ENCODE measurements around the gene TNFRSF4. TPM values are rescaled to one million over a fixed set of nuclear protein-coding genes. Genes with fewer than 3 reads are reported as not detected.

TNFRSF4 gene
- total RNA-seq, 1 donor from 2014 or later, result 0.19 TPM

DNA sequence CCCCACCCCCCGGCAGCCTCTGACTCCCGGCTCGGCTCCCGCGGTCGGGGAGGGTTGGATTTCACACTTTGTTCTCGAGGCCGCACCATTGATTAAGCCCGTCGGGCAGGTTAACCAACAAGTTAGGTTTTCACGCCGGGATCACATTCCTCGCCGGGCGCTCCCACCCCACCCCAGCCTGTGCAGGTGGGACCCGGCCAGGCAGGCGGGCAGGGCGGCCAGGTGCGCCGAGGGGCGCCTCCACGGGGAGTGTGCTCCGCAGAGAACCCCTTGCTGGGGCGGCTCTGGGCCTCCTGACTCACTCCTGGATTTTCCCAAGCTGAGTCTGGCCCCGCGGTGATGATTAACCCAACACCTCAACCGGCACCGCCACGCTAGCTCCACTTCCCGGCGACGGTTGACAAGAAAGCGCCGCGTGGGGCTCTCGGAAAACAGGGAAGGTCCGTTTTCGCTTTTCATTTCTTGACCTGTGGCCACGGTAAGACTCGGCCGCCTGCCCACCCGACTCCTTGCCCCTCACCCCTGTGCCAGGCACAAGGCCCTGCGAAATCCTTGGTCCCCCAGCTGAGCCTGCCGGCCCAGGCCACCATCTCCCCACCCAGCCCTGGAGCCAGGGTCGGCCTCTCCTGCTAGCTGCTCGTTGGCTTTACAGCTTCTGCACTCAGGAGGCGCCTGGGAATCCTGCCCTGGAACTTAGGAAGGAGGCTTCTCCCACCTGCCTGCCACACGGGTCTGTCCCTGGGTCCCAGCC lies 49.1 kb downstream of the TNFRSF4 start:
- Mint-ChIP-seq H3K4me3 (ENCODE audit: unreplicated experiment) (no peak overlapping the region), H3K27me3 (ENCODE audit: unreplicated experiment) (no peaks in the 10 kb centered on the region), H3K9me3 (ENCODE audit: unreplicated experiment) (no peaks in the 10 kb centered on the region), H3K36me3 (ENCODE audit: unreplicated experiment) (no peaks in the 10 kb centered on the region), H3K27ac (ENCODE audit: unreplicated experiment) (no peak overlapping the region), H3K4me1 (ENCODE audit: unreplicated experiment) (peaks cover 5% of the 10 kb centered on the region)
- DNase-seq (ENCODE audit: extremely low spot score, unreplicated experiment), result no peak
- TF ChIP-seq, protein P1, sequence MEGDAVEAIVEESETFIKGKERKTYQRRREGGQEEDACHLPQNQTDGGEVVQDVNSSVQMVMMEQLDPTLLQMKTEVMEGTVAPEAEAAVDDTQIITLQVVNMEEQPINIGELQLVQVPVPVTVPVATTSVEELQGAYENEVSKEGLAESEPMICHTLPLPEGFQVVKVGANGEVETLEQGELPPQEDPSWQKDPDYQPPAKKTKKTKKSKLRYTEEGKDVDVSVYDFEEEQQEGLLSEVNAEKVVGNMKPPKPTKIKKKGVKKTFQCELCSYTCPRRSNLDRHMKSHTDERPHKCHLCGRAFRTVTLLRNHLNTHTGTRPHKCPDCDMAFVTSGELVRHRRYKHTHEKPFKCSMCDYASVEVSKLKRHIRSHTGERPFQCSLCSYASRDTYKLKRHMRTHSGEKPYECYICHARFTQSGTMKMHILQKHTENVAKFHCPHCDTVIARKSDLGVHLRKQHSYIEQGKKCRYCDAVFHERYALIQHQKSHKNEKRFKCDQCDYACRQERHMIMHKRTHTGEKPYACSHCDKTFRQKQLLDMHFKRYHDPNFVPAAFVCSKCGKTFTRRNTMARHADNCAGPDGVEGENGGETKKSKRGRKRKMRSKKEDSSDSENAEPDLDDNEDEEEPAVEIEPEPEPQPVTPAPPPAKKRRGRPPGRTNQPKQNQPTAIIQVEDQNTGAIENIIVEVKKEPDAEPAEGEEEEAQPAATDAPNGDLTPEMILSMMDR (IDR thresholded peaks at IDR 0.05), result no peak

DNA sequence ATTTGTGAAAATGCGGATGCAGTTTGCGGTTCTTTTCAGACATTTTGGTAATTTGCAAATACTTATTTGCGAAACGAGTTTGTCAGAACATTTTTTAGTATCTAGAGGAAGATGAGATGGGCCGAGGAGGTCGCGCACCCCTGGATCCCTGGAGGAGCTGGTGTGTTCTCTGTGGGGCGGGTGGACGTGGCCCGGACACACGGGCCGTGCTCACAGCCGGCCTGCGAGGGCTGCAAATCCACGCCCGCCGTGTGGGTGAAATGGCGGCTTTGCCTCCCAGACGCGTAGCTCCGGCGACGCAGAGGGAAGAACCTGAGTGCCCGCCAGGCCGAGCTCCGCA lies 49.6 kb downstream of the TNFRSF4 start:
- H3K27ac Mint-ChIP-seq (ENCODE audit: unreplicated experiment), result no peak overlapping the region
- TF ChIP-seq, protein P1 (IDR thresholded peaks at IDR 0.05), result no peak
- no peaks in the 10 kb centered on the region for H3K9me3 Mint-ChIP-seq (ENCODE audit: unreplicated experiment)
- no peaks in the 10 kb centered on the region for H3K36me3 Mint-ChIP-seq (ENCODE audit: unreplicated experiment)
- DNase-seq (ENCODE audit: extremely low spot score, unreplicated experiment), result no peak
- H3K4me1 Mint-ChIP-seq (ENCODE audit: unreplicated experiment), result peaks cover 3% of the 10 kb centered on the region
- H3K4me3 Mint-ChIP-seq (ENCODE audit: unreplicated experiment), result no peak overlapping the region
- no peaks in the 10 kb centered on the region for H3K27me3 Mint-ChIP-seq (ENCODE audit: unreplicated experiment)

DNA sequence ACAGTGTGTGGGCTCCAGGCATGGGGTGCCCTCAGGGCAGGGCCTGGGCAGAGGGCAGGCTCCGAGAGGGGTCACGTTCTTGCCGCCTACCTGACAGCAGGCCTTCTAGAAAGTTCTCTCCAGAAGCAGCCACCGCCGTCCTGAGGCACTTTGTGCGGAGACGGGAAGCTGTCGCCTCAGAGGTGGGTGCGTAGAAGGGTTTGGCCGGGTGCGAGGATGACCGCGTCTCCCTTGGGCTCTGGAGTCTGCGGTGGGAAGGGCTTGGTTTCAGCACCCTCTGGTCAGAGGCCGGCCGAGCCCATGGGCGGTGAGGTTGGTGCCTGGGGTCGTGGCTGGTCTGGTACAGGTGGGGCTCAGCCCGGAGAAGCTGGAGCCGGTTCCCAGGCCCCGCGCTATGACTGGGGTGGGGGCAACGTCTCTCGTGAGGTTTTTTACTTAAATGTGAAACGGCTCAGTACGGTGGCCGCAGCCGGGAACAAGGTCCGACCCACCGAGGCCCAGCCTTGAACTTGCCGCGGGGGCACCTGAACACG lies 50.3 kb downstream of the TNFRSF4 start:
- no peak overlapping the region for H3K4me3 Mint-ChIP-seq (ENCODE audit: unreplicated experiment)
- no peak for DNase-seq (ENCODE audit: extremely low spot score, unreplicated experiment)
- no peaks in the 10 kb centered on the region for H3K36me3 Mint-ChIP-seq (ENCODE audit: unreplicated experiment)
- H3K9me3 Mint-ChIP-seq (ENCODE audit: unreplicated experiment), result no peaks in the 10 kb centered on the region
- no peaks in the 10 kb centered on the region for H3K27me3 Mint-ChIP-seq (ENCODE audit: unreplicated experiment)
- peaks cover 3% of the 10 kb centered on the region for H3K4me1 Mint-ChIP-seq (ENCODE audit: unreplicated experiment)
- TF ChIP-seq, protein P1 (IDR thresholded peaks at IDR 0.05), result no peak
- no peak overlapping the region for H3K27ac Mint-ChIP-seq (ENCODE audit: unreplicated experiment)

DNA sequence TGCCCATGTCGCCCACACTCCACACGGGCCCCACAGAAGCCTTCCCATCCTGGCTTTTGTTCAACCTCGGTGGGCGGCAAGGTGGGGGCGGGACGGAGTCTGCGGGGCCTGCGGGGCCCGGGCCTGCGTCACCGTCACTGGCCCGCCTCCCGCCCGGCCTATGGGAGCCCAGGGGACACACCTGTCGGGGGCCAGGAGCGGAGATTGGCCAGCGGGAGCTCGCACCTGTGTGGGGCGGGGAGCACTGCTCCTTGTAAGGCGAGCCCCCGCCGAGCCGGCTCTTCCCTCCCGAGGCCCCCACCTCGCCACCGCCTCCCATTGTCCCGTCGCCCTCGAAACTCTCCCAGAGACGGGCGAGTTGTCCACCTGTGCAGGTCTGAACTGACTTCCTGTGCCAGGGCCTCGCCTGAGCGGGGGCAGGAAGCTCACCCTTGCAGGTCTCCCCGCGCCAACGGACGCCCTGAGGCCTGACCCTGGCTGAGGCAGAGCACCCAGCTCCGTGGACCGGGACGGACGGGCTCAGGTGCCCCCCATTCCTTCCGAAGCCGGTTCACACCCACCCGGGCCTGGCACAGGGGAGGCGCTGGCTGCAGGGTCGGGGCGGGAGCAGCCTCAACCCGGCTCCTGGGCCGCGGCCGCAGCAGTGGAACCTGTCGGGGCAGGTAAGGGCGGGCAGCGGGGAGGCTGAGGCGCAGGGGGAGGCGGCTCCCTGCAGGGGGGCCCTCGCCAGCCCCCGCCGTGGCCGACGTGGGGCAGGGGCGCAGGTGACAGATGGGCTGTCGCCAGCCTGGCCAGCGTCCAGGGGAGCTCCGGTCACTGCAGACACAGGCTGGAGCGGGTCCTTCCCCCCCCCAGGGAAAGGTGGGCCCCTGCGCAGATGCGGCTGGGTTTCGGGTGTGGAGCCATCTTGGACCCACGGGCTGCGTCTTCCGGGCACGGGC lies 51.1 kb downstream of the TNFRSF4 start:
- Mint-ChIP-seq H3K4me1 (ENCODE audit: unreplicated experiment) (peaks cover 3% of the 10 kb centered on the region), H3K4me3 (ENCODE audit: unreplicated experiment) (no peak overlapping the region), H3K27me3 (ENCODE audit: unreplicated experiment) (no peaks in the 10 kb centered on the region), H3K27ac (ENCODE audit: unreplicated experiment) (no peak overlapping the region), H3K9me3 (ENCODE audit: unreplicated experiment) (no peaks in the 10 kb centered on the region), H3K36me3 (ENCODE audit: unreplicated experiment) (no peaks in the 10 kb centered on the region)
- TF ChIP-seq, protein P1 (IDR thresholded peaks at IDR 0.05), result no peak
- DNase-seq (ENCODE audit: extremely low spot score, unreplicated experiment), result no peak

DNA sequence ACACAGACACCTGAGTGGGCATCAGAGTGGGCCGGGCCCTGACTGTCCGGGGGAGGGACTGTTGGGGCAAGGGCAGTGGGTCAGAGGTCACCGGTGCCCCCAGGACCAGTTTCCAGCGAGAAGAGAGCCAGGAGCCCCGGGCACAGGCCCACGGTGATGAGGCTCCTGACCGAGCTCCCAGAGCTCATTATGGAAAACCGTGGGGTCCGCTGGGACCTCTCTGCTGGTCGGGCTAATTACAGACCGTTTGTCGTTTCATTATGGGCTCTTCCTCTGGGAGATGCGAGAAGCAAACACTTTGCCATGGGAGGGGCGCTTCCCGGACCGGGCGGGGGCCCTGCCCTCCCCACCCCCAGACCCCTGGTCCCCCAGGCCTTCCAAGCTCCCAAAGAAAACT lies 52.3 kb downstream of the TNFRSF4 start:
- H3K27me3 Mint-ChIP-seq (ENCODE audit: unreplicated experiment), result no peaks in the 10 kb centered on the region
- H3K27ac Mint-ChIP-seq (ENCODE audit: unreplicated experiment), result no peak overlapping the region
- peaks cover 6% of the 10 kb centered on the region for H3K4me1 Mint-ChIP-seq (ENCODE audit: unreplicated experiment)
- TF ChIP-seq, protein P1 (IDR thresholded peaks at IDR 0.05), result no peak
- no peak overlapping the region for H3K4me3 Mint-ChIP-seq (ENCODE audit: unreplicated experiment)
- no peaks in the 10 kb centered on the region for H3K9me3 Mint-ChIP-seq (ENCODE audit: unreplicated experiment)
- H3K36me3 Mint-ChIP-seq (ENCODE audit: unreplicated experiment), result no peaks in the 10 kb centered on the region
- no peak for DNase-seq (ENCODE audit: extremely low spot score, unreplicated experiment)

Data from osteocyte (in vitro differentiated cells).